ENCODE measurements around the gene IGDCC3.

The IGDCC3 gene

GRCh38 chr15:65278480-65278879, 99.3 kb downstream of the IGDCC3 start:
- Histone ChIP-seq H3K27ac (replicated peaks) (no peak overlapping the region), H3K4me3 (replicated peaks; ENCODE audit: insufficient read depth, low read length) (no peak overlapping the region), H3K27me3 (ENCODE audit: insufficient read depth, poor library complexity, severe bottlenecking) (no peaks in the 10 kb centered on the region)
- no peak for DNase-seq (ENCODE audit: low read depth in 1 of 2, low spot score in 1 of 2)
- TF ChIP-seq CTCF (IDR thresholded peaks at IDR 0.05; ENCODE audit: insufficient read depth, low read length) (no peak), POLR2AphosphoS5 (IDR thresholded peaks at IDR 0.05; ENCODE audit: low read depth) (no peak), SPI1 (IDR thresholded peaks at IDR 0.05; ENCODE audit: borderline replicate concordance, low read depth) (no peak), REST (IDR thresholded peaks at IDR 0.05; ENCODE audit: insufficient replicate concordance, low read depth) (no peak), GABPA (IDR thresholded peaks at IDR 0.05; ENCODE audit: low read depth) (no peak)
